Measurements from ENCODE around the gene RNASE1.

RNASE1 gene

GRCh38 chr14:20809917-20810316 is 7.3 kb upstream of the RNASE1 start:
- Mint-ChIP-seq H3K4me3 (no peak overlapping the region), H3K27ac (no peak overlapping the region), H3K36me3 (ENCODE audit: low read depth) (no peaks in the 10 kb centered on the region), H3K4me1 (peaks cover 5% of the 10 kb centered on the region), H3K27me3 (ENCODE audit: low read depth) (peaks cover 4% of the 10 kb centered on the region), H3K9me3 (no peaks in the 10 kb centered on the region)
- TF ChIP-seq, protein P1, sequence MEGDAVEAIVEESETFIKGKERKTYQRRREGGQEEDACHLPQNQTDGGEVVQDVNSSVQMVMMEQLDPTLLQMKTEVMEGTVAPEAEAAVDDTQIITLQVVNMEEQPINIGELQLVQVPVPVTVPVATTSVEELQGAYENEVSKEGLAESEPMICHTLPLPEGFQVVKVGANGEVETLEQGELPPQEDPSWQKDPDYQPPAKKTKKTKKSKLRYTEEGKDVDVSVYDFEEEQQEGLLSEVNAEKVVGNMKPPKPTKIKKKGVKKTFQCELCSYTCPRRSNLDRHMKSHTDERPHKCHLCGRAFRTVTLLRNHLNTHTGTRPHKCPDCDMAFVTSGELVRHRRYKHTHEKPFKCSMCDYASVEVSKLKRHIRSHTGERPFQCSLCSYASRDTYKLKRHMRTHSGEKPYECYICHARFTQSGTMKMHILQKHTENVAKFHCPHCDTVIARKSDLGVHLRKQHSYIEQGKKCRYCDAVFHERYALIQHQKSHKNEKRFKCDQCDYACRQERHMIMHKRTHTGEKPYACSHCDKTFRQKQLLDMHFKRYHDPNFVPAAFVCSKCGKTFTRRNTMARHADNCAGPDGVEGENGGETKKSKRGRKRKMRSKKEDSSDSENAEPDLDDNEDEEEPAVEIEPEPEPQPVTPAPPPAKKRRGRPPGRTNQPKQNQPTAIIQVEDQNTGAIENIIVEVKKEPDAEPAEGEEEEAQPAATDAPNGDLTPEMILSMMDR (IDR thresholded peaks at IDR 0.05; ENCODE audit: unreplicated experiment in 3 of 3): no peak

DNA sequence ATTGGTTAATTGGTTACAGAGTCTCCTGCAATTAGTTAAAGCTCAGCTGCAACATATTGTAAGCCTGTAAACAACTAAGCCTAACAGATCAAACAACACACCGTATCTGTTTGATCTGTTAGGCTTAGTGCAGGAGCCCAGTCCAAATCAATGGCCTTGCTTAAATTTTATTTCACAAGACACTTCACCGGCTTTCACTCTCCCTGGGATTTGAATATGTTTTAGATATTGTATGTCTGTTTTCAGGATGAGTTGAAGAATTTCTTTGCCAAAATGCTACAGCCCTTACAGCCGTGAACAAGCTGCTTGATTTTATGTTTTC is 5.5 kb upstream of the RNASE1 start:
- no peaks in the 10 kb centered on the region for H3K9me3 Mint-ChIP-seq
- peaks cover 4% of the 10 kb centered on the region for H3K27me3 Mint-ChIP-seq (ENCODE audit: low read depth)
- H3K36me3 Mint-ChIP-seq (ENCODE audit: low read depth): no peaks in the 10 kb centered on the region
- H3K27ac Mint-ChIP-seq: no peak overlapping the region
- no peak overlapping the region for H3K4me3 Mint-ChIP-seq
- TF ChIP-seq, protein P1 (IDR thresholded peaks at IDR 0.05; ENCODE audit: unreplicated experiment in 3 of 3): no peak
- H3K4me1 Mint-ChIP-seq: peaks cover 5% of the 10 kb centered on the region

DNA sequence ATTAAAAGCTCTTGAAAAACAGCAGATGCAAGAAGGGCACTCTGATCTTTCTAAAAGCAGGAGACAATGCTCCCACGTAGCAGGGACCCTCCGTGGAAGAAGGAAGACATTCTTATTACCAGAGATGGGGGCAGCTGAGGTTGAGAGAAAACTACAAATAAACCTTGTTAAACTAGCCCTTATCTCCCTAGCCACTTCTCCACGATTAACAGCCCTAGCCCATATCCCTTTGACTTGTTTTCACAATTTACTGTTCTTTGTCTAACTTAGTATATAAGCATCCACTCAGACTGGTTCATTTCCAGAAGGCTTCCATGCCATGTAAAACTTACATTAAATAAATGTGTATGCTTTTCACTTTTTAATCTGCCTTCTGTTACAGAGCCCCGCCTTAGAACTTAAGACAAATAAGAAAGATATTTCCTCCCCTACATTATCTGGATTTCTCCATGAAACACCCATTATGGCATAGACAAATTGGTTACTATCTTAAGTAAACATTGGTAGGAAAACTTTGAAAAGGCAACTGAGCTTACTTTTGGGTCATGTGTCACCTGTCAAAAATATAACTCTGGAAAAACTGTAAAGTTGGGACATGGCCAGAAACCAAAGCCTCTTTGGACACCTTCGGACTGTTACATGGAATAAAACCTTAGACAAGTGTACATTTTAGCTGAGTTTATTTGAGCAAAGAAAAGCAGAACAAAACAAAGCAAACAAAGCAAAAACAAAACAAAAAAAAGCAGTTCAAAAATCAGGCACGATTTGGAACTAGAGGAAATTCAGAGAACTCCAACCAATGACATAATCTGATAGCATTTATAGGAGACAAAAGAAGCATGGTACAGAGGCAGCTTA is 4.9 kb upstream of the RNASE1 start:
- peaks cover 5% of the 10 kb centered on the region for H3K4me1 Mint-ChIP-seq
- TF ChIP-seq, protein P1 (IDR thresholded peaks at IDR 0.05; ENCODE audit: unreplicated experiment in 3 of 3): no peak
- H3K36me3 Mint-ChIP-seq (ENCODE audit: low read depth): no peaks in the 10 kb centered on the region
- no peak overlapping the region for H3K4me3 Mint-ChIP-seq
- no peaks in the 10 kb centered on the region for H3K9me3 Mint-ChIP-seq
- peaks cover 4% of the 10 kb centered on the region for H3K27me3 Mint-ChIP-seq (ENCODE audit: low read depth)
- H3K27ac Mint-ChIP-seq: no peak overlapping the region

DNA sequence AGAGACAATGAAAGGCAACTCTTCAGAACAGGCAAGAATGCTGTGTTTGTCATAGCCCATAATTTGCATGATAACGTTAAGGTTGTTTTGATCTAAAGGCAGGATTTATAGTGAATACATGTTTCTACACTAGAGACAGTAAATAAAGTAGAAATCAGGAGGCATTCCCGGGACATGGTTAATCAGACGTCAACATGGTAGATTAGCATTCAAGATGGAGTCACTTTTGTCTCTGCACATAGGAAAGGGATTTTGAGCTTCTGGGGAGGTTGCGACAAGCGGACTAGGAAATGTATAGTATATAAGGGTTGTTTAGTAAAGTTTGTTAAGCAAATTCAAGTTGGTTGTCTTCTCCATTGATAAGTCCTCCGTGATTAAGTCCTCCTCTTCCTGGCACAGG is 2.8 kb upstream of the RNASE1 start:
- H3K4me1 Mint-ChIP-seq: peaks cover 10% of the 10 kb centered on the region
- H3K27me3 Mint-ChIP-seq (ENCODE audit: low read depth): peaks cover 4% of the 10 kb centered on the region
- H3K27ac Mint-ChIP-seq: no peak overlapping the region
- no peaks in the 10 kb centered on the region for H3K9me3 Mint-ChIP-seq
- TF ChIP-seq, protein P1 (IDR thresholded peaks at IDR 0.05; ENCODE audit: unreplicated experiment in 3 of 3): no peak
- no peak overlapping the region for H3K4me3 Mint-ChIP-seq
- no peaks in the 10 kb centered on the region for H3K36me3 Mint-ChIP-seq (ENCODE audit: low read depth)

- Mint-ChIP-seq H3K27ac (peak overlapping the region in 1 of 3 experiments; percentile 45), H3K4me3 (no peak overlapping the region), H3K9me3 (no peaks in the 10 kb centered on the region), H3K27me3 (ENCODE audit: low read depth) (peaks cover 4% of the 10 kb centered on the region), H3K4me1 (peaks cover 18% of the 10 kb centered on the region), H3K36me3 (ENCODE audit: low read depth) (no peaks in the 10 kb centered on the region)
- TF ChIP-seq, protein P1 (IDR thresholded peaks at IDR 0.05; ENCODE audit: unreplicated experiment in 3 of 3): no peak
Measured at GRCh38 chr14:20803223-20803622, 579 bp upstream of the RNASE1 start.

DNA sequence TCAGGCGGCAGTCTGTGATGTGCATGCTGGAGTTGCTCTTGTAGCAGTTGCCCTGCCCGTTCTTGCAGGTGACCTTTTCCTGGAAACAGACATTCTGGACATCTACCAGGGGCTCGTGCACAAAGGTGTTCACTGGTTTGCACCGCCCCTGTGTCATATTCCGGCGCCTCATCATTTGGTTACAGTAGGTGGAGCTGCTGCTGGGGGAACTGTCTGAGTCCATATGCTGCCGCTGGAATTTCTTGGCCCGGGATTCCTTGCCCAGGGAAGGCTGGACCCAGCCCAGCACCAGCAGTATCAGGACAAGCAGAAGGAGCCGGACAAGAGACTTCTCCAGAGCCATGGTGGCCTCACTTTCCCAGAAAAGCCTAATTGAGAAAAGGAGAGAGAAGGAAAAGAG is 918 bp downstream of the RNASE1 start:
- TF ChIP-seq, protein P1 (IDR thresholded peaks at IDR 0.05; ENCODE audit: unreplicated experiment in 3 of 3): no peak
- Mint-ChIP-seq H3K36me3 (ENCODE audit: low read depth) (no peaks in the 10 kb centered on the region), H3K9me3 (no peaks in the 10 kb centered on the region), H3K4me1 (peaks cover 13% of the 10 kb centered on the region), H3K27me3 (ENCODE audit: low read depth) (peaks cover 3% of the 10 kb centered on the region), H3K27ac (no peak overlapping the region), H3K4me3 (no peak overlapping the region)

Data from nephron (organoid).